NCI-H2081 (cell line): Measurements from ENCODE around the gene SPATA18.
"Not testable (repeated sequence)": the region's sequence is repeated elsewhere in the genome, so short reads cannot be mapped to it uniquely, and the experiment has no call there.

ENCODE experiments used
- DNase-seq, 2 experiments: peaks; one replicate each; lab custom pipeline; 2025; lab: John Stamatoyannopoulos, UW

The SPATA18 gene

GRCh38 chr4:52052475-52052780 is 1.3 kb downstream of the SPATA18 start:
- no peak for DNase-seq

DNA sequence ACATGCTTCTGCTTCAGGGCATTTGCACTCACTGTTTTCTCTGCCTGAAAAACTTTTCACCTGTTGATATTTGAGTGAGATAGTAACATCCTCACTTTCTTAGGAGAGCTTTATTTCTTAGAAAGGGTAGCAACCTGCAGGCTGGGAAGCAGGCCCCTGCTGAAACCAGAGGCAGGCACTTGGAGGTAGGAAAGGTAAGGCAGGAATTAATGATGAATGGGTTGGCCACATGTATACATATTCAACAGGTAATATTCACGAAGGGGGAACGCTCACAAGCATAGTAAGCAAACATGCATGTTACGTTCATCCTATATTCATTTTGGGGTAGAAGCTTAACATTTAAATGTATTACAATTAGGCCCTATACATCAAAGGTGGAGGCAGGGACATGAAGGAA is 3.1 kb downstream of the SPATA18 start:
- DNase-seq, result no peak

DNA sequence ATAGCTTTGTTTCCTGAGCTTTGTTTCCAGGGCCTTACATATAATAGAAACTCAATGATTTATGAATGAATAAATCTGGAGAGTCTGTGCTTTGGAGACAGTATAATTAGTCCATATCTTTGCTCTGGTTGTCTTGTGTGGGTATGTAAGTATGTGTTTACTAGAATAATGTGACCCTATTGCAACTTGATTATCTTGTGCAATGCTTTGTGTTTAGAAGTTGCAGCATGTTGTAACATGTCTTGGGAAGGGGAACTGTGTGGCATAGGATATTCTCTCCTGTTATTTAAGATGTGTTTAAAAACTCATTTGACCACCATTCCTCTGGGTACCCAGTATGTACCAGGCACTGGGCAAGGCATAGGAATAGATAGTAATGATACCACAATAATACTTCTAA is 6.1 kb downstream of the SPATA18 start:
- DNase-seq, result no peak

GRCh38 chr4:52058275-52058674 is 7.2 kb downstream of the SPATA18 start:
- no peak for DNase-seq

- peak in 1 of 2 experiments; percentile 11 for DNase-seq
Observed at GRCh38 chr4:52059372-52059771, 8.3 kb downstream of the SPATA18 start.

DNA sequence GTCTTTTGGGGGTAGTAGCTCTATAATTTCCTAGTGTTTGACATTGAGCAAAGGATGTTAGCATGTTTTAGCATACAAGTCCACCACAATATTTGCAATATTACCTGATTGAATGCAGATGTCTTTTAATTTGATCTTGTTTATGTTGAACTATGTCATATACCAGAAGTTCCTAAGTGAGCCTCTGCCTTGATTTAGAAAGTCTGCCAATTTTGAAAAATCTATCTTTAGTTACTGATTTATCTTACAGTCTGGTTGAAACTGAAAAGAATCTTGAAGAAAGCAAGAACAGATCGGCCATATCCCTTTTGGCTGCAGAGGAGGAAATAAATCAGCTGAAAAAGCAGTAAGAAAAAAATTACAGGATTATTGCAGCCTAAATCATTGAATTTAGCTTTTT is 18.5 kb downstream of the SPATA18 start:
- no peak for DNase-seq

DNA sequence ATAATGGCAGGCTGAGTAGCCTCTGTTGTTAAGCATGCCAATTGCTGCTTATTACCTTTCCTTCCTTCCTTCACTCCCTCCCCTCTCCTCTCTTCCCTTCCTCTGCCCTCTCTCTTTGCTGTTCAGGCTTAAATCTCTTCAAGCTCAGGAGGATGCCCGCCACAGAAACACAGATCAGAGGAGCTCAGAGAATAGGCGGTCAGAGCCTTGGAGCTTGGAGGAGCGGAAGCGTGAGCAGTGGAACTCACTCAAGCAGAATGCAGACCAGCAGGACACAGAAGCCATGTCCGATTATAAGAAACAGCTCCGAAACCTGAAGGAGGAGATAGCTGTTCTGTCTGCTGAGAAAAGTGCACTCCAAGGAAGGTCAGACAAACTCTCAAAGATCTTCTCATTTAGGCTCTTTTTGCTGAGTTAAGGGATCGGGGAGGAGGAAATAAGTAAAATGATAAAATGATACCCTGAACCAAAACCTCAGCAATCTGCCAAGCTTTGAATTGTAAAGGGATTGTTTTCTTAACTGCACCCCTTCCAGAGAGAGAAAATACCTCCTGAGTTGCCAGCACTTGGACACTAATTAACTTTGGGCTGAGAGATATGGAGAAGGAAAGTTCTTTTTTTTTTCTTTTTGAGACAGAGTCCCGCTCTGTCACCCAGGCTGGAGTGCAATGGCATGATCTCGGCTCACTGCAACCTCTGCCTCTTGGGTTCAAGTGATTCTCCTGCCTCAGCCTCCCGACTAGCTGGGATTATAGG is 20.9 kb downstream of the SPATA18 start:
- no peak for DNase-seq

- no peak for DNase-seq
Observed at GRCh38 chr4:52076731-52077130, 25.6 kb downstream of the SPATA18 start.

DNA sequence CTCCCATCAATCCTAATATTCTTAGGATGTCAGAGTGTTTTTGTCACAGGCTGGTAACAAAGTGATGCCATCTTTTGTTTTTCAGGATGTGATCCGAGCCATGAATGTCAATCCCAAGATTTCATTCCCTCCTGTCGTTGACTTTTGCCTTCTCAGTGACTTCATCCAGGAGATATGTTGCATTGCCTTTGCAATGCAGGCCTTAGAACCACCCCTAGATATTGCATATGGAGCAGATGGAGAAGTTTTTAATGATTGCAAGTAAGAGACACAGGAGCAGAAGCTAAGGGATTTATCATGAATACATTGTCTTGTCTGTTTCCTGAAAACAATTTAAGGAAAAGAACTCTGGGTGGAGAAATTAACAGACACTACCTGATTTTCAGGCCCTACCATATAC is 28.6 kb downstream of the SPATA18 start:
- DNase-seq, result no peak

DNA sequence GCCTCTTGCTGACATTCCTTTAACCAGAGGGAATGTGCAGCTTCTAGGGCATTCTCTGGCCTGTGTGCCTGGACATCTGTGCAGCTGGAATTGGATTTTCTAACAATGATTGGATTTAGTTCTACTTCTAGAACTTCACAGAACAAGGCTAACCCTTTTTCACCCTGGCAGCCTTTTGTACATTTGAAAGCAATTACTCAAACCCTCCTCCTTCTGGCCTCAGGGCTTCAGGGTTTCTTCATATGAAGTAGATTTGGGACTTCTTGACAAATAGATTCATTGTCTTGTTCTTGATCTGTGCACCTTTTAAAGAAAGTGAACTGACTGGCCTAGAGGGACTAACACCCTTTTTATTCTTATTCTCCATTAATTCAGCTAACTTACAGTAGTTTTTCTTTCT is 30.1 kb downstream of the SPATA18 start:
- no peak for DNase-seq

DNA sequence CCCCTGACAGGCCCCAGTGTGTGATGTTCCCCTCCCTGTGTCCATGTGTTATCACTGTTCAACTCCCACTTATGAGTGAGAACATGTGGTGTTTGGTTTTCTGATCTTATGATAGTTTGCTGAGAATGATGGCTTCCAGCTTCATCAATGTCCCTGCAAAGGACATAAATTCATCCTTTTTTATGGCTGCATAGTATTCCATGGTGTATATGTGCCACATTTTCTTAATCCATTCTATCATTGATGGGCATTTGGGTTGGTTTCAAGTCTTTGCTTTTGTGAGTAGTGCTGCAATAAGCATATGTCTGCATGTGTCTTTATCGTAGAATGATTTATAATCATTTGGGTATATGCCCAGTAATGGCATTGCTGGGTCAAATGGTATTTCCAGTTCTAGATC is 35.3 kb downstream of the SPATA18 start:
- DNase-seq, result not testable (repeated sequence)

GRCh38 chr4:52091801-52092200 is 40.7 kb downstream of the SPATA18 start:
- no peak for DNase-seq

DNA sequence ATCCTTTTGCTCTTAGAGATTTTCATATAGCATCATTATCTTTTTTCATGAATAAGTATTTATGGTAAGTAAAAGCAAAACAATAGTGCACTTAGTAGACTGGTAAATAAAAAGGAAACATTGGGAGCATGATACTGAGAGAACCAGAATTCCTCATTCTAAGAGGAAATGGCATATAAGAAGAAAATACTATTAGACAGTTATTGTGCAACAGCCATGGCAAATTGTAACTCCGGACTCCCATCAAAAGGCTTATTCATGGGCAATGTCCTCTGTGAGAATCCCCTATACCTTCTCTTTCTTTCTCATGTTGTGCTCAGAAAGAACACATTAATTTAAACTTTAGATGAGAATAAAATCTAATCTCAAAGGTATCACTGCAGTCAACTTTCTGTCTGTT is 42.4 kb downstream of the SPATA18 start:
- DNase-seq, result no peak

- no peak for DNase-seq
Observed at GRCh38 chr4:52094376-52095145, 43.5 kb downstream of the SPATA18 start.

GRCh38 chr4:52095374-52095773 is 44.3 kb downstream of the SPATA18 start:
- no peak for DNase-seq

DNA sequence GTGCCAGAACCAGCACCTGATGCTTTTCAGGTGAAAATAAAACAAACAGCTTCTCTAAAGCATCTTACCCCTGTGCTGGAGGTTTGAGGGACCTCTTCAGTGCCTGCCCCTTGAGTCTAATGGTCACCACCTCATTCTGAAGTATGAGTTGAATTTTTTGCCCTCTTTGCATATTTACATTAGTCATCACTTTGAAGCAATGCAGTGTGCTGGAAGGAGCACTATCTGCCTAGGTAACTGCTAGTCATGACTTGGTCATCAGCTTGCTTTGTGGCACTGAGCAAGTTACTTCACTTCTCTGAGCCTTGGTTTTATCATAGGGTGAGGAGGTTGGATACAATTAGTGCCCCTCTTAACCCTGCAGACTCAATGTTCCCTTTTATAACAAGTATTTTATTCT is 44.9 kb downstream of the SPATA18 start:
- DNase-seq, result no peak

DNA sequence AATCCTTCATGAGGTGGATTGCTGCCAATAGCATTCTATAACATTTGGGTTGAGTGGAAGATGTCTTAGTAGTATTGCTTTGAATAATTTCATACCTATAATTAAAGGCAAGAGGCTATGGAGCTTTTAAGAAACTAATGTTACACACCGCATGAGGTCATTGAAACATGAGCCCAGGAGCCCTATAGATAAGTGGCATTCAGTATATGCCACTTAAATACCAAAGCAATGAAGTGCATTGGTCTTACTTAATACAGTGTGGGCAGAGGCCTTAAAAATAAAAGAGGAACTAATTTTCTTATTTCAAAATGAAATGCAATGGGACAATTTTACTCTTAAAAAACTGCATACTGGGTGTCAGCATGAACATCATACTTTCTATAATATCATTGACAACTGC is 47.5 kb downstream of the SPATA18 start:
- DNase-seq, result no peak

DNA sequence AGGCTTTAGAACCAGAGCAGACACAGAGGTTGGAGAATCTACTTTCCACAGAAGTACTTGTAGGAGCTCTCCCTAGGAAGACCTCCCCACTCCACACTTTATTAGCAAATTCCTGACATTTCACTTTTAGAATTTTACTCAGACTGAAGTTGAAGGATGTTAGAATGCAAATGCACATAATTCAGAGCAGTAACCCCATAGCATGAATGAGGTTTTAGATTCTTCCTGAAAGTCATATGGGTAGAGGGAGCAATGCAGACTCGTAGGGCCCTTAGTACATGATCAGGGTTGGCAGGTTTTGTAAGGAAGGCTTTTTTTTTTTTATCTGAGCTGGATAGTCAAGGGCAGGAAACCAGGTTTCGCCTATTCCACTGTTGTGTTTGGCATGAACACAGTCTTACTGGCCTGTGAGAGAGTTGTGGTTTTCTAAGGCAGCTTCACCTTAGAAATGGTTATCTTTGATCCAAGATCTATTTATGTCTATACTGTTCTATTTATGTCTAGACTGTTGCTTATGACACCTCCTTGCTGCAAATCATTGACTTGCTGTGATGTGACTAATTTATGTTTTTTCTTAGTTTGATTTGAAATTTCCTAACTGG is 48.9 kb downstream of the SPATA18 start:
- no peak for DNase-seq

- no peak for DNase-seq
Observed at GRCh38 chr4:52102587-52102986, 51.5 kb downstream of the SPATA18 start.

- peak in 1 of 2 experiments; percentile 7 for DNase-seq
Observed at GRCh38 chr4:52103319-52103718, 52.2 kb downstream of the SPATA18 start.

DNA sequence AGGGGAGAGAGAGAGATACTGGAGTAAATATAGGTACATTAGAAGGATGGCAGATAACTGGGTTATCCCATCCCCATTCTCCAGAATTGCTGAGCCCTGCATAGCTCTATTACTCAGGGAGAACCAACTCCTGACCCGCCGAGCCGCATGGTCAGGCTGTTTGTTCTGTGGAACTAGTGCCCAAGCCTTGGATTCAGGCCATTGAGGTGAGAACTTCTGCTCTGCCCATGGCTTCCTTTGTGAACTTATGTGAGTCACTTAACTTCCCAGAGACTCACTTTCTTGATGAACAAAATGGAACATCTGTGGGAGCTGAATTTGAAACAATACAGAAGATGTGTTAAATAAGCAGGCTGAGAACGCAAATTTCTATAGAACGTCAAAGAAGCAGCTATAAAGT is 54.2 kb downstream of the SPATA18 start:
- DNase-seq, result no peak

GRCh38 chr4:52106191-52106590 is 55.1 kb downstream of the SPATA18 start:
- no peak for DNase-seq

DNA sequence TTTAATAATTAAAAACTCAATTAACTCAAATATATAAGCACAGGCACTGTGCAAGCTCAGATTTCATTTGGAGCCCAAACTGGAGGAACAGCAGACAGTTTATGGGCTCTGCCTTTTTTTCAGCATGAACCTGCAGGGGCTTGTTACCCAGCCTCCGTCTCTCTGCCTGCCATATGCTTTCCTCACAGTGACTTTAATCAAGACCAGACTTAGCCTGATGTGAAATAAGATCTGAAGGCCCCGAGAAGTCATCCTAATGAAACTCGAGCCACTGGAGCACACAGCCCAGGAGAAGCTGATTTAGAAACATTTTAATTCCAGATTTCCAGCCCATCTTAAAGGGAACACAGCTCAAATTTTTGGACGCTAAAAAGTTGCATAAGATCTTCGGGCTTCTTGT is 55.6 kb downstream of the SPATA18 start:
- DNase-seq, result no peak
